ENCODE measurements around the gene RETREG1. TPM values are rescaled to one million over a fixed set of nuclear protein-coding genes. Genes with fewer than 3 reads are reported as not detected.
"Not testable (repeated sequence)": the region's sequence is repeated elsewhere in the genome, so short reads cannot be mapped to it uniquely, and the experiment has no call there.

Gene RETREG1
- total RNA-seq, 4 donors from 2014 or later = 0.51 to 12.5 (median 4.5) TPM

DNA sequence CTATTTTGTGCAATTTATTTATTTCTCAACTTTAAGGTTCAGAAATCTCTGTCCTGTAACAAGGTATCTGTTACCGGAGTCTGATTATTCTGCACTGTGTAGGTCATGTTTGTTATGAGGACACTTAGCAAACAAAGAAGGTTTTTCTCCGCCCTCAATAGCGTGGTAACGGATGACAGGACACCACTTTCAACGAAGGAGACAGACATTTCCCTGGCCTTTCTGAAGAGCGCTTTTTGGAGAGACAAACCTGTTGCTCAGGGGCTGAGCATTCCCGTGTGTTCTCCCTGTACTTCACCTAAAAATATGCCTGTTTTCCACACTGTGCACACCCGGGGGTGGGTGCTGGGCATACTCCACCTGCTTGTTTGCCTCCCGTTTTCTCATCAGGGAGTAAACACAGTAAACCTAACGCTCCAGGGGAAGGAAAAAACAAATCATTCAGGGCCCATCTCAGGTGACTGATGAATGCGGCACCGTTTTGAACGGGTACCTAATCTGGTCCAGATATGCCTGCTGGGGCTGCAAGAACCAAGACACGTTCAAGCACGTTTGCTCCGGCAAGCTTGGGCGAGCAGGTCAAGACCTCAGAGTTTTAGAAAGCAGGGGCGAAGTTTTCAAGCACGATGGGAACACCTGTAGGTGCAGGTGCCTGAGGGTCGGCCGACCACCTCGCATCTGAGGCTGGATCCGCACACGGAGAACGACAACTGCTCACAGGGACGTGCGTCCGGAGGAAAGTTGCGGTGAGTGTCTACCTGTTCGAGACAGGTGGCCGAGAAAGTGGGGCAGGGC lies 859 bp downstream of the RETREG1 start:
- peaks cover 0 to 5% of the 10 kb centered on the region in 2 donors for H3K4me1 ChIP-seq
- peak overlapping the region; percentile 32 to 66 for H3K4me3 ChIP-seq
- no peak for DNase-seq
- H3K36me3 ChIP-seq = no peaks in the 10 kb centered on the region
- TF ChIP-seq POLR2A (IDR thresholded peaks at IDR 0.05) = no peak
- TF ChIP-seq, protein P1, sequence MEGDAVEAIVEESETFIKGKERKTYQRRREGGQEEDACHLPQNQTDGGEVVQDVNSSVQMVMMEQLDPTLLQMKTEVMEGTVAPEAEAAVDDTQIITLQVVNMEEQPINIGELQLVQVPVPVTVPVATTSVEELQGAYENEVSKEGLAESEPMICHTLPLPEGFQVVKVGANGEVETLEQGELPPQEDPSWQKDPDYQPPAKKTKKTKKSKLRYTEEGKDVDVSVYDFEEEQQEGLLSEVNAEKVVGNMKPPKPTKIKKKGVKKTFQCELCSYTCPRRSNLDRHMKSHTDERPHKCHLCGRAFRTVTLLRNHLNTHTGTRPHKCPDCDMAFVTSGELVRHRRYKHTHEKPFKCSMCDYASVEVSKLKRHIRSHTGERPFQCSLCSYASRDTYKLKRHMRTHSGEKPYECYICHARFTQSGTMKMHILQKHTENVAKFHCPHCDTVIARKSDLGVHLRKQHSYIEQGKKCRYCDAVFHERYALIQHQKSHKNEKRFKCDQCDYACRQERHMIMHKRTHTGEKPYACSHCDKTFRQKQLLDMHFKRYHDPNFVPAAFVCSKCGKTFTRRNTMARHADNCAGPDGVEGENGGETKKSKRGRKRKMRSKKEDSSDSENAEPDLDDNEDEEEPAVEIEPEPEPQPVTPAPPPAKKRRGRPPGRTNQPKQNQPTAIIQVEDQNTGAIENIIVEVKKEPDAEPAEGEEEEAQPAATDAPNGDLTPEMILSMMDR (IDR thresholded peaks at IDR 0.05) = no peak
- intact Hi-C loops (cut with DNase I; ENCODE audit: low total_unique reads) = no loop called here
- no peaks in the 10 kb centered on the region for H3K27me3 ChIP-seq
- no peak overlapping the region for H3K27ac ChIP-seq
- no peaks in the 10 kb centered on the region for H3K9me3 ChIP-seq

DNA sequence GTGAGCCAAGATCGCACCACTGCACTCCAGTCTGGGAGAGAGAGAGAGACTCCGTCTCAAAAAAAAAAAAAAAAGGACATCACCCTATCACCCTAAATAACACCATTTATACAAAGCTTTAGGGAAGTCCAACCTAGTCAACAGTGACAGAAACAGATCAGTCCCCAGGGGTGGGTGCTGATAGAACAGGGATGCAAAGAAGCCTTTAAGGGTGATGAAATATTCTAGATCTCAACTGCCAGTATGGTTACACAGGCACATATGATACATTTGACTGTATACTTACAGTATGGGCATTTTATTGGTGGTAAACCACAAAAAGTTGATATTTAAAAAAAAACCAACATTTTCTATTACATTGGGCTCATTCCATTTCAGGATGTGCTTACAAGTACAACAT lies 4.8 kb downstream of the RETREG1 start:
- Histone ChIP-seq H3K9me3 (no peaks in the 10 kb centered on the region), H3K4me3 (no peak overlapping the region), H3K27me3 (no peaks in the 10 kb centered on the region)

DNA sequence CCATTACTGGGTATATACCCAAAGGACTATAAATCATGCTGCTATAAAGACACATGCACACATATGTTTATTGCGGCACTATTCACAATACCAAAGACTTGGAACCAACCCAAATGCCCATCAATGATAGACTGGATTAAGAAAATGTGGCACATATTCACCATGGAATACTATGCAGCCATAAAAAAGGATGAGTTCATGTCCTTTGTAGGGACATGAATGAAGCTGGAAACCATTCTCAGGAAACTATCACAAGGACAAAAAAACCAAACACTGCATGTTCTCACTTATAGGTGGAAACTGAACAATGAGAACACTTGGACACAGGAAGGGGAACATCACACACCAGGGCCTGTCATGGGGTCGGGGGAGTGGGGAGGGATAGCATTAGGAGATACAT lies 5.9 kb downstream of the RETREG1 start:
- H3K36me3 ChIP-seq; H3K4me3 ChIP-seq; H3K9me3 ChIP-seq; DNase-seq; H3K4me1 ChIP-seq; intact Hi-C loops (cut with DNase I; ENCODE audit: low total_unique reads); H3K27me3 ChIP-seq; H3K27ac ChIP-seq: not testable (repeated sequence)

More for the DNA sequence above, 4.8 kb downstream of the RETREG1 start:
- Histone ChIP-seq H3K27ac (no peak overlapping the region), H3K36me3 (no peaks in the 10 kb centered on the region), H3K4me1 (peaks cover 0 to 5% of the 10 kb centered on the region in 2 donors)
- TF ChIP-seq, protein P1 (IDR thresholded peaks at IDR 0.05) = no peak
- TF ChIP-seq POLR2A (IDR thresholded peaks at IDR 0.05) = no peak
- intact Hi-C loops (cut with DNase I; ENCODE audit: low total_unique reads) = no loop called here
- DNase-seq = no peak

DNA sequence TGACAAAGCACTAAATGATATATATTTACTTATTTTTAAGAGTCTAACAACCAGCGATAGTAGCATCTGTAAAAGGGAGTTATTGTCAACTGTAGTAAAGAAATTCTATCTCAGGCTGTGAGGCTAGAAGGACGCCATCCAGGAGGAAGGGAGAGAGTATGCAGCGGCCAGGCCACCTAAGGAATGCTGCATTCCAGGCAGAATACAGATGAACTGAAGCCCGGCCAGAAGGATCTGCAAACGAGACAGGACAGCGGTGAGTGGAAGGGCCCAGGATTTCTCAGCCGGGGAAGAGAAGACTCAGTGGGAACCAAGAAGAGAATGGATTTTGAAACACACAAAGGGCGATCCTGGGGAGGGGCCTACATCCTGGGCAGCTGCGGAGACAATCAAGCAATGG lies 7.4 kb downstream of the RETREG1 start:
- no peaks in the 10 kb centered on the region for H3K4me1 ChIP-seq
- no peak overlapping the region for H3K27ac ChIP-seq
- TF ChIP-seq, protein P1 (IDR thresholded peaks at IDR 0.05) = no peak
- TF ChIP-seq POLR2A (IDR thresholded peaks at IDR 0.05) = no peak
- no peak for DNase-seq
- no peaks in the 10 kb centered on the region for H3K27me3 ChIP-seq
- H3K9me3 ChIP-seq = no peaks in the 10 kb centered on the region
- intact Hi-C loops (cut with DNase I; ENCODE audit: low total_unique reads) = no loop called here
- H3K4me3 ChIP-seq = no peak overlapping the region
- no peaks in the 10 kb centered on the region for H3K36me3 ChIP-seq

DNA sequence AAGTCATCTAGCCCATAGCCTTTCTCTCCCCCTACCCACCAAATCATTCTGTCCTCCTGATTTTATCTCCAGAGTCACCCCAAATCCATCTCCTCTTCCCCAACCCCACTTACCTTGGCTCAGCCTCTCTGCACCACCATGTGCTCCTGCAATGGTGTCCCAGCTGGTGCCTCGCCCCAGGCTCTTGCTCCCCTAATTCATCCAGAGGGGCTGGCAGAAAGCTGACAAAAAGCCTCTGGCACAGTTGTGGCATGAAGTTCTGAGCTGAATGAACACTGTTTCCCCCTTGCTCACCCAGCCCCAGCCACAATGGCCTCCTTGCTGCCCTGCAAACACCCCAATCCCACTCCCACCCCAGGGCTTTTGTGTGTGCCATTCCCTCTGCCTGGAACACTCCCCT lies 10.2 kb downstream of the RETREG1 start:
- intact Hi-C loops (cut with DNase I; ENCODE audit: low total_unique reads) = no loop called here
- no peak for DNase-seq
- Histone ChIP-seq H3K27ac (no peak overlapping the region), H3K4me1 (no peaks in the 10 kb centered on the region), H3K27me3 (no peaks in the 10 kb centered on the region), H3K9me3 (no peaks in the 10 kb centered on the region), H3K36me3 (no peaks in the 10 kb centered on the region), H3K4me3 (no peak overlapping the region)
- TF ChIP-seq, protein P1 (IDR thresholded peaks at IDR 0.05) = no peak
- TF ChIP-seq POLR2A (IDR thresholded peaks at IDR 0.05) = no peak
